Neural crest cell (in vitro differentiated cells): ENCODE measurements around the gene SNX1. TPM values are rescaled to one million over a fixed set of nuclear protein-coding genes. Genes with fewer than 3 reads are reported as not detected.

ENCODE experiments used
- DNase-seq: peaks from one replicate; pipeline ENCODE4 v3.0.0; 2021; ENCODE audit warnings: low read depth, mixed read lengths, low spot score
- H3K27ac Mint-ChIP-seq: one replicate; pipeline ENCODE4 v1.8.0; 2021; ENCODE audit warnings: mild to moderate bottlenecking, mixed read lengths; ENCODE audit not compliant: unreplicated experiment
- H3K27me3 Mint-ChIP-seq: 2 replicates; pipeline ENCODE4 v1.8.0; 2021; ENCODE audit warnings: low read depth, mild to moderate bottlenecking, mixed read lengths
- H3K36me3 Mint-ChIP-seq: 2 replicates; pipeline ENCODE4 v1.8.0; 2021; ENCODE audit warnings: low read depth, mild to moderate bottlenecking, mixed read lengths
- H3K4me1 Mint-ChIP-seq: 2 replicates; pipeline ENCODE4 v1.8.0; 2021; ENCODE audit warnings: mixed read lengths
- H3K4me3 Mint-ChIP-seq: one replicate; pipeline ENCODE4 v1.8.0; 2021; ENCODE audit warnings: mild to moderate bottlenecking, mixed read lengths
- H3K9me3 Mint-ChIP-seq: 2 replicates; pipeline ENCODE4 v1.8.0; 2021; ENCODE audit warnings: mixed read lengths
- CTCF ChIP-seq: fragments of 200-600 bp; sonication (generic); conservative IDR thresholded peaks from 2 replicates; pipeline ENCODE4 v1.5.0; 2021; ENCODE audit warnings: antibody characterized with exemption, mild to moderate bottlenecking
- long read RNA-seq: library from polyadenylated mRNA; unstranded; transcript quantifications from one replicate; pipeline ENCODE4 v2.0.0, GENCODE V29; 2020
- total RNA-seq: library from RNA; stranded (reverse); gene quantifications from 2 replicates; pipeline ENCODE4 v1.2.1, GENCODE V29; 2021

Gene SNX1
- total RNA-seq, result 104 and 131 TPM in 2 replicates
- long read RNA-seq, transcript SNX1-208 (15 exons, 1,971 nt), result major isoform, 55 of 73 reads
- long read RNA-seq, partial matches to known transcripts, result 9 of 73 reads
- long read RNA-seq, other reads (novel, unspliced or antisense), result 9 of 73 reads

GRCh38 chr15:64095795-64096667 is at the start of gene SNX1:
Gene SNX1, plus strand, starts transcription at chr15:64095982. Its CDS starts 32 bp downstream, at chr15:64096014.
- Mint-ChIP-seq H3K27ac (peak within 1 kb of the TSS; percentile 98), H3K4me3 (peak within 1 kb of the TSS; percentile 94), H3K27me3 (no peaks in the 10 kb centered on the region), H3K4me1 (peaks cover 53% of the 10 kb centered on the region), H3K9me3 (no peaks in the 10 kb centered on the region), H3K36me3 (no peaks in the 10 kb centered on the region)
- peak; percentile 27 for TF ChIP-seq CTCF
- peak; percentile 94 for DNase-seq

- DNase-seq, result peak; percentile 70
- Mint-ChIP-seq H3K4me1 (peaks cover 23% of the 10 kb centered on the region), H3K9me3 (no peaks in the 10 kb centered on the region), H3K27me3 (peaks cover 5% of the 10 kb centered on the region), H3K4me3 (peak within 1 kb of the TSS; percentile 87), H3K36me3 (no peaks in the 10 kb centered on the region), H3K27ac (peak within 1 kb of the TSS; percentile 72)
- TF ChIP-seq CTCF, result peak; percentile 83
Observed at GRCh38 chr15:64046421-64047153, 49.2 kb upstream of the SNX1 start, which contains the start of gene DAPK2. Gene DAPK2, minus strand, starts transcription at chr15:64046485. Its CDS starts 6,224 bp downstream, at chr15:64040261.

DNA sequence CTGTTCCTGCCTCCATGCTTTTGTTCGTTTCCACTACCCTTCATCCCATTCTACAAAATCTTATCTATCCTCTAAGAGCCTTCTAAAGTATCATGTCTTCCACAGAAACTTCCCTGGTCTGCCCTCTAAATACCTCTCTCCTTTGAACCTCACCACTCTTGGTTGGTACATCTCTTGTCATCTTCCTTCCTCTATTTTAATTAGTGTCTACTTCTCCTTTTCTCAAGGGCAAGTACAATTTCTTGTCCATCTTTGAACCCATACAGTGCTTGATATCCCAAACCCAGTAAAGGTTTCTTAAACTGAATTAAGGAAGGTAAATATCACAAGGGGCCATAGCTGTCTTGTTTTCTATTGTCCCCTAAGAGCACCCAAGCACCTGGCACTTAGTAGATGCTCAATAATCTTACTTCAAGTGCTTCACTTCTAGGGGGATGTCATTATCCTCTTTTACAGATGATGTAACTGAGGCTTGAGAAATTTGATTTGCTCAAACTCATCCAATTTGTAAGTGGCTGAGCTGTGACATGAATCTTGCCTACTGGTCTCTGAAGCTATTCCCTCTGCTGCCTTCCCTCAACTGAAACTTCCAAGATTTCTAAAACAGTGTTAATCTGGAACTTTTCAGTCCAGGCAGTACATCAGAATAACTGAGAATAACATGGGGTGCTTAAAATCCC is 46.9 kb upstream of the SNX1 start:
- Mint-ChIP-seq H3K4me3 (peak overlapping the region; percentile 27), H3K27ac (no peak overlapping the region), H3K4me1 (peaks cover 47% of the 10 kb centered on the region), H3K9me3 (no peaks in the 10 kb centered on the region), H3K27me3 (peaks cover 5% of the 10 kb centered on the region), H3K36me3 (no peaks in the 10 kb centered on the region)
- TF ChIP-seq CTCF, result no peak
- DNase-seq, result no peak

DNA sequence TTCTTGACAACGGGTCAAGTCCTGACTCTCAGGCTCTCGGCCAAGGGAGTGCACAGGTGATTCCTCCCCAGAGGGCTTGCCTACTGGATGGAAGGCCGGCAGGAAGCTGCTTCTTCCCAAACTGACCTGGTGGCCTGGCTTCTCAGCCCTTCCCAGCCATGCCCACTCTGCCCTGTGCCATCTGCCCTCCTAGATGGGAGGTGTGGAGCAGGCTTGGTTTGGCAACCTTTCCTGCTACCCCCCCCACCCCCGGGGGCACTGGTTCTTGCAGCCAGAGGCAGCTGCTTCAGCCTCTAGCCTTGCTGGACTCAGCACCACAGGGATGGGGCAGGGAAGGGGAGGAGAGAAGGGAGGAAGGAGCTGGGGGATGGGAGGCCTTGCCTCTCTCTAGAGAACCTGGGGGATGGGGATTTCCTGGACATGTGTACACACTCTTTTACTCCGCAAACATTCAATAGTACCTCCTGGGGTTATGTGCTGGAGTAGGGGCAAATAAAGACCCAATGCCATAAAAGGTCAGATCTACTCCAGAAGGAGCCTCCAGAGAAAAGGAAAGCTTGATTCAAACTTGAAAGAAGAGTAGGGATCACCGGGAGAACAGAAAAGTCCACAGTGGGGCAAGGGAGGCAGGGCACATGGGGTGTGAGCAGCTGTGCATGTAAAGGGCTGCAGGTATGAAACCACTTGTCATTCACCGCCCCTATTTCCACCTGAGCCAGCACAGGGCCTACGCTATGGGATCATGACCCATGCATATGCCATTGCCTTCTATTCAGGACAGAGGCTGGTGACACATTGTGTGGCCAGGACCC is 45.3 kb upstream of the SNX1 start:
- Mint-ChIP-seq H3K36me3 (no peaks in the 10 kb centered on the region), H3K27me3 (peaks cover 5% of the 10 kb centered on the region), H3K4me3 (peak overlapping the region; percentile 54), H3K4me1 (peaks cover 43% of the 10 kb centered on the region), H3K27ac (peak overlapping the region; percentile 3), H3K9me3 (no peaks in the 10 kb centered on the region)
- no peak for DNase-seq
- TF ChIP-seq CTCF, result no peak
